Caki2 (cell line): ENCODE measurements around the gene TMEM72. TPM values are rescaled to one million over a fixed set of nuclear protein-coding genes. Genes with fewer than 3 reads are reported as not detected.

ENCODE experiments used
- DNase-seq: peaks from one replicate; pipeline ENCODE4 v3.0.0-alpha.2; 2015; ENCODE audit warnings: low read depth
- in situ Hi-C: cut with HindIII; loops from 2 replicates; pipeline ENCODE4 v1.10.0; 2016; ENCODE audit warnings: low sequenced_read_pairs, low pct_unique_long_range_greater_than_20kb, mixed read lengths
- total RNA-seq: library from RNA; depleted of rRNA; stranded (reverse); fragments of >200 nt; shearing (Covaris generic); gene quantifications from 2 replicates; pipeline ENCODE4 v1.2.3, GENCODE V29; 2014; ENCODE audit warnings: low replicate concordance; rRNA removed

The TMEM72 gene
- total RNA-seq, 1 experiment from 2014 or later = 1.5 TPM

- in situ Hi-C loops = no loop called here
- peak; percentile 68 for DNase-seq
Measured at GRCh38 chr10:44981172-44982113, 70.3 kb downstream of the TMEM72 start.

GRCh38 chr10:44982114-44982460, 71.0 kb downstream of the TMEM72 start:
- no peak for DNase-seq
- in situ Hi-C loops = no loop called here

DNA sequence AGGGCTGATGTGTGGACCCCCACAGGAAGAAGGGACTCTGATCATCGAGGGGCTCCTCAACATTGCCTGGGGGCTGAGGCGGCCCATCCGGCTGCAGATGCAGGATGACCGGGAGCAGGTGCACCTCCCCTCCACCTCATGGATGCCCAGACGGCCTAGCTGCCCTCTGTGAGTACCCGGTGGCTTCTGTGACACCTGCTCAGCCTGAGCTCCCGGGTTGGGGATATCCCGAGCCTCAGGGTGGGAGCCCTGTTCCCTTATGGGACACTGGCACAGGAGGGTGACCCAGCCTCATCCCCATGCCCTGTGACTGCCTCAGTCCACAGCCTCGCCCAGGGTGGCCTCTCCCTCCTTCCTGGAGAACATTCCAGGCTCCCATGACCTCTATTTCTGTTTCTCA, 71.4 kb downstream of the TMEM72 start:
- in situ Hi-C loops = no loop called here
- no peak for DNase-seq

- in situ Hi-C loops = no loop called here
- no peak for DNase-seq
Measured at GRCh38 chr10:44983066-44983894, 72.1 kb downstream of the TMEM72 start.

DNA sequence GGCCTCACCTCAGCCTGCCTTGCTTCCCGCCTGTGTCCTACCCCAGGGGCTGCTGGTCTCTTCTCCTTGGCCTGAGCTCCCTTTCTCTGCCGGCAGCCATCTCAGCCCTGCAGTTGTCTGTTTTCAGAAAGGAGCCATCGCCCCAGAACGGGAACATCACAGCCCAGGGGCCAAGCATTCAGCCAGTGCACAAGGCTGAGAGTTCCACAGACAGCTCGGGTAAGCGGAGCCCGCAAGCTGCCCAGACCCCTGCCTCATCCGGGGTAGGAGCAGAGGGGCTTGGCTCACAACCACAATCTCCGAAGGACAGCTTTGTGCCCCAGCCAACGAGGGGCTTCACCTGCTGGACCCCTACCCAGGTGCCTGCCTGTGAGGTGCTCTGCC, 72.8 kb downstream of the TMEM72 start:
- DNase-seq = no peak
- in situ Hi-C loops = no loop called here

DNA sequence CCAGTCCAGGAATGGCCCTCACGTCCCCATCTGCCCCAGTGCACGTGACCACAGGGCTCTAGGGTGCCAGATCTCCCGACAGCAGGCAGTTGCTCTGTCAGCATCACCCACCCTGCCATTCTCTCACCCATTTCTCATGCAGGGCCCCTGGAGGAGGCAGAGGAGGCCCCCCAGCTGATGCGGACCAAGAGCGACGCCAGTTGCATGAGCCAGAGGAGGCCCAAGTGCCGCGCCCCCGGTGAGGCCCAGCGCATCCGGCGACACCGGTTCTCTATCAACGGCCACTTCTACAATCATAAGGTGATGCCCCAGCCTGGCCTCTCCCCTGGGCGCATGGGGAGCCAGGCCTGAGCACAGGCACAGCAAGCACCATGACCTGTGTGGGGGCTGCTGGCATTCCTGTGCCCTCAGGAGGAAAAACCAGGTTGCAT, 73.5 kb downstream of the TMEM72 start:
- in situ Hi-C loops = no loop called here
- DNase-seq = no peak

- DNase-seq = no peak
- in situ Hi-C loops = no loop called here
Measured at GRCh38 chr10:44985175-44985681, 74.1 kb downstream of the TMEM72 start.

DNA sequence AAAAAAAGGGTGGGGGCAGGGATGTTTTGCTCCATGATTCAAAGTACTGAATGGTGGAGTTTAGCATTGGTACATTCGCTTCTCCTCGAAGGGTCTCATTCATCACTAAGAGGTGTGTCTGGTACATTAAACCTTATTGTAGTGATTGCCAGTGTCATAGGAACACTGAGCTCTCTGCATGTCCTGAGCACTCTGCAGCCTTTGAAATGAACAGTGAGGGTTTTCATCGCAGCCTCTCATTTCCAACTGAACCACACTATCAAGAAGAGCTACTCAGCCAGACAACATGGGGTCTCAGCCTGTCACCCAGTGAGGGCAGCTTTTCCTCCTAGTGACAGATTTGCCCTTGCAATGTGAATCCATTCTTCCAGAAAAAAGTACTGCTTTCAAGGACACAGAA, 75.0 kb downstream of the TMEM72 start:
- in situ Hi-C loops = no loop called here
- no peak for DNase-seq

Other genes starting within 250 kb of the TMEM72 start
- gene RASSF4, start 48.5 kb downstream of the TMEM72 start, total RNA-seq = 2.9 and 3.4 TPM in 2 replicates
- 0.43 and 2.8 TPM in 2 replicates for gene DEPP1, start 67.5 kb downstream of the TMEM72 start, total RNA-seq
- gene ZNF22, start 89.6 kb downstream of the TMEM72 start, total RNA-seq = 0.09 TPM in 1 of 2 replicates, not detected in the other